ENCODE results near the gene NPTX1. TPM values are rescaled to one million over a fixed set of nuclear protein-coding genes. Genes with fewer than 3 reads are reported as not detected.

NPTX1 gene
- total RNA-seq, 2 donors from 2014 or later, result 0.56 to 0.68 TPM

DNA sequence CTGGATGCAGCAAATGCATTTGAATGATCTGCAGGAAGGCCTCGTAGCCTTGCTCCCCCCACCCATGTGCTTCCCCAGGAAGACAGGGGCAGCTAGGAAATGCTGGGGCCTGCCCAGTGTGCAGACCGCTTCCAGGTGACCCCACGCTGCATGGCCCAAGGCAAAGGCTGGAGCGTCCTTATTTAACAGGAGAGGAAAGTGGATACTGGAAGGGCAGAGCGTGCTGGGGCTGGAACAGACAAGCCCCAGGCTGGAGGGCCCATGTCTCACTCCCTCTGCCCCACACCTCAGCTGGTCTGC, 26.1 kb upstream of the NPTX1 start:
- no peak for ATAC-seq (ENCODE audit: insufficient number of reproducible peaks, low FRiP score, low read depth)
- Histone ChIP-seq H3K27me3 (replicated peaks; ENCODE audit: insufficient read depth) (no peaks in the 10 kb centered on the region), H3K4me3 (no peak overlapping the region), H3K4me1 (ENCODE audit: control insufficient read depth in 1 of 2, low read depth in 2 of 2) (peaks cover 0 to 9% of the 10 kb centered on the region in 2 donors), H3K27ac (no peak overlapping the region), H3K36me3 (no peaks in the 10 kb centered on the region), H3K9me3 (no peaks in the 10 kb centered on the region)
- TF ChIP-seq, protein P1, sequence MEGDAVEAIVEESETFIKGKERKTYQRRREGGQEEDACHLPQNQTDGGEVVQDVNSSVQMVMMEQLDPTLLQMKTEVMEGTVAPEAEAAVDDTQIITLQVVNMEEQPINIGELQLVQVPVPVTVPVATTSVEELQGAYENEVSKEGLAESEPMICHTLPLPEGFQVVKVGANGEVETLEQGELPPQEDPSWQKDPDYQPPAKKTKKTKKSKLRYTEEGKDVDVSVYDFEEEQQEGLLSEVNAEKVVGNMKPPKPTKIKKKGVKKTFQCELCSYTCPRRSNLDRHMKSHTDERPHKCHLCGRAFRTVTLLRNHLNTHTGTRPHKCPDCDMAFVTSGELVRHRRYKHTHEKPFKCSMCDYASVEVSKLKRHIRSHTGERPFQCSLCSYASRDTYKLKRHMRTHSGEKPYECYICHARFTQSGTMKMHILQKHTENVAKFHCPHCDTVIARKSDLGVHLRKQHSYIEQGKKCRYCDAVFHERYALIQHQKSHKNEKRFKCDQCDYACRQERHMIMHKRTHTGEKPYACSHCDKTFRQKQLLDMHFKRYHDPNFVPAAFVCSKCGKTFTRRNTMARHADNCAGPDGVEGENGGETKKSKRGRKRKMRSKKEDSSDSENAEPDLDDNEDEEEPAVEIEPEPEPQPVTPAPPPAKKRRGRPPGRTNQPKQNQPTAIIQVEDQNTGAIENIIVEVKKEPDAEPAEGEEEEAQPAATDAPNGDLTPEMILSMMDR (IDR thresholded peaks at IDR 0.05), result no peak
- no peak for DNase-seq (ENCODE audit: low spot score)

DNA sequence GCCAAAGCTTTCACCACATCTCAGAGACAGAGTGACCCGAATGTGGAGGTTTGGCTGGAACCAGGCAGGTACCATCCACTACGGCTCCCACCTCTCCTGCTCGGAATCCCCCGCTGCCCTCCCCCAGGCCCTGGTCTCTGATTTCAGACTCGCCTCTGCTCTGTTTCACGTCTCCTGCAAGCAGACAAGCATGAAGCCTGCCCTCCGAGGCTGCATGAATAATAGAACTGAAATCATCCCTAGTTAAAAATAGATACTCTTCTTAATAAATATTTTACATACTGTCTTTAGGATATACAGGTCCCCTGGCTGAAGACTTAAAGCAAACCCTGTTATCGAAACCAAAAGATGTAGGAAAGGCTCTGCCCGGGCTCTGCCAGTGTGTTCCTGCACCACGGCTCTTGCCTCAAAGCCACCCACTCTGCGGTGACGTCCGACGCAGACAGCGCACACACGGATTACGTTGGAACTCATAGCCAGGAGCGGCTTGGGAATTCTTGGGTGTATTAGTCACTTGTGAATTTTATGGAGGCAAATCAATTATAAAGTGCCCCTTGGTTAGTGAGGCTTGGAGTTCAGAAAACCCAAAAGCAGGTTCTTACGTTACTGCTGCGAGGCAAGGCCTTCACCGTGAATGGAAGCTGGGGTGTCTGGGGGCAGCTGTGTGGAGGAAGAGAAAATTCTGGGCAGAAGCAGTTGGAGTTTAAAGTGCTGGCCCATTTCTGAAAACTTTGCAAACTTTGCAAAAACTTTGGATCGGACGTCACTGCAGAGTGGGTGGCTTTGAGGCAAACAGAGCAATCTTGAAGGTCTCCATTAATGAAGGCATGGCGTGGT, 25.6 kb upstream of the NPTX1 start:
- no peak for ATAC-seq (ENCODE audit: insufficient number of reproducible peaks, low FRiP score, low read depth)
- DNase-seq (ENCODE audit: low spot score), result no peak

DNA sequence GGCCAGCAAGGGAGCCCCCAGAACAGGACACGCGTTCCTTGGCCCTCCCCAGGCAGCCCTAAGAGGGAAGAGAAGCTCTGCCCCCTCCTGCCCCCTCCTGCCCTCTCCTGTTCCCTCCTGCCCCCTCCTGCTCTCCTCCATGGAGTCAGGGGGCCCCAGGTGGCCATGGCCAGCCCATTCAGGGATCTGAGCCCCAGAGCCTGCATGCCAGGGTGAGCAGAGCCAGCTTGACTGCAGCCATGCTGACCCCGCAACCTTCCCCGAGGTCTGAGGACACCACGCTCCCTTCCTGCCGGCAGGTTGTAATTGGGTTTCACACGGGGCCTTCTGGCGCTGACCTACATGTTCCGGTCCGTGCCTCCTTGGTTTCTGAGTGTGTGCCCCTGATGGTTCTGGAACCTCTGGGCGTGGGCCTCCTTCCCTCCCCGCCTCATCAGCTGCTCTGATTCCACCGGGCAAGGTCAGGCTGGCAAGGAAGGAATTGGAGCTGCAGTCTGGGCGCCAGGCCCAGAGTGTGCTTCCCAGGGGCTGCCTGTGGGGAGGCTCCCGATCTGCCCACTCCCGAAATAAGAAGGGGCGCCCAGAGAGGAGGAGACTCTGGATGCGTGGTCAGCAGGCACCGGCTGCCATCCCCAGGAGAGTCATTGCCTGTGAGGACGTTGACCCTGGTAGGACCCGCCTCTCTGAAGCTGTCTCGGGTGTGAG, 23.7 kb upstream of the NPTX1 start:
- Histone ChIP-seq H3K4me1 (ENCODE audit: control insufficient read depth in 1 of 2, low read depth in 2 of 2) (peaks cover 0 to 9% of the 10 kb centered on the region in 2 donors), H3K36me3 (no peaks in the 10 kb centered on the region), H3K27ac (no peak overlapping the region), H3K9me3 (no peaks in the 10 kb centered on the region), H3K27me3 (replicated peaks; ENCODE audit: insufficient read depth) (no peaks in the 10 kb centered on the region), H3K4me3 (no peak overlapping the region)
- ATAC-seq (ENCODE audit: insufficient number of reproducible peaks, low FRiP score, low read depth) (no peak), DNase-seq (ENCODE audit: low spot score) (no peak)
- TF ChIP-seq, protein P1 (IDR thresholded peaks at IDR 0.05), result no peak

More for the DNA sequence above, 25.6 kb upstream of the NPTX1 start:
- H3K9me3 ChIP-seq, result no peaks in the 10 kb centered on the region
- no peak overlapping the region for H3K27ac ChIP-seq
- H3K36me3 ChIP-seq, result no peaks in the 10 kb centered on the region
- no peaks in the 10 kb centered on the region for H3K27me3 ChIP-seq (replicated peaks; ENCODE audit: insufficient read depth)
- TF ChIP-seq, protein P1 (IDR thresholded peaks at IDR 0.05), result no peak
- no peak overlapping the region for H3K4me3 ChIP-seq
- H3K4me1 ChIP-seq (ENCODE audit: control insufficient read depth in 1 of 2, low read depth in 2 of 2), result peaks cover 0 to 9% of the 10 kb centered on the region in 2 donors

DNA sequence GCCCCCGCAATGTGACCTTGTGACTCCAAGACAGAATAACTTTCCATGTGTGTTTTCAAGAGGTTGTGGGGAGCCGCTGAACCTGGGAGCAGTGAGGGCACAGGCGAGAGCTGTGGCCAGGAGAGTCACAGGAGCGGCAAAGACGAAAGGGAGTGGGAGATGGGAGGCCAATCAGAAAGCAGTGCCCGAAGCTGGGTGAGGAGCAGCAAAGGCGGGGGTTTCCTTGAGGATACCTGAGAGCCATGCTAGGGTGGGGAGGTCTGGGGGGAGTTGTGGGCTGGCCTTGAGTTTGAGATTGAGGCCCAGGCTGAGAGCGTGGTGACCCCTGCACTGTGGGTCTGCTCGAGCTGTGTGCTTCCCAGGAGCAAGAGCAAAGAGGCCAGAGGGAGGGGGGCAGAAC, 23.2 kb upstream of the NPTX1 start:
- ATAC-seq (ENCODE audit: insufficient number of reproducible peaks, low FRiP score, low read depth) (no peak), DNase-seq (ENCODE audit: low spot score) (no peak)
- H3K36me3 ChIP-seq, result no peaks in the 10 kb centered on the region
- H3K9me3 ChIP-seq, result no peaks in the 10 kb centered on the region
- TF ChIP-seq, protein P1 (IDR thresholded peaks at IDR 0.05), result no peak
- H3K4me1 ChIP-seq (ENCODE audit: control insufficient read depth in 1 of 2, low read depth in 2 of 2), result peaks cover 0 to 9% of the 10 kb centered on the region in 2 donors
- no peak overlapping the region for H3K4me3 ChIP-seq
- H3K27me3 ChIP-seq (replicated peaks; ENCODE audit: insufficient read depth), result no peaks in the 10 kb centered on the region
- H3K27ac ChIP-seq, result no peak overlapping the region

DNA sequence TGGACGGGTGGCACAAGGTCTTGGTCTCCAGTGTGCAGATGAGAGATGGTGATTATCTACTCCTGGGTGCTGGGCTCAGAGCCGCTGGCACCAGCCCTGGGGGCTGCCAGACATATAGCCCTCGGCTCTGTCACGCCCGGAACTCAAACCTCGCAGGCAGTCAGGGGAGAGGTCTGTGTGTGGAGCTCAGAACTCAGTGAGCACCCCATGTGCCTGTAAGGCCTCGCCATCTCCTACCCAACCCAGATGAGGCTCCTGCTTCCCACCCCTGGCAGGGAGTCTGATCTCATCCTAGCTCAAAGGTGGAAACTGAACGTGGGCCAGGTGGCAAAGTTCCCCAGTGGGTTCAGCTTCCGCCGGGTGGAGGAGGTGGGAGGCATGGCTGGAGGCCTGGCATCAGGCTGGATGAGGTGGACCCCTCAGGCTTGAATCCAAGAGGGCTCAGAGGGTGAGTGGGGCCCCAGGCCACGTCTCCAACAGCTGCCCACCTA, 22.6 kb upstream of the NPTX1 start:
- Histone ChIP-seq H3K27me3 (replicated peaks; ENCODE audit: insufficient read depth) (no peaks in the 10 kb centered on the region), H3K4me3 (no peak overlapping the region), H3K27ac (no peak overlapping the region), H3K9me3 (no peaks in the 10 kb centered on the region), H3K4me1 (ENCODE audit: control insufficient read depth in 1 of 2, low read depth in 2 of 2) (peaks cover 0 to 9% of the 10 kb centered on the region in 2 donors), H3K36me3 (no peaks in the 10 kb centered on the region)
- TF ChIP-seq, protein P1 (IDR thresholded peaks at IDR 0.05), result no peak
- no peak for DNase-seq (ENCODE audit: low spot score)
- ATAC-seq (ENCODE audit: insufficient number of reproducible peaks, low FRiP score, low read depth), result no peak

All from thoracic aorta (tissue), 2 donors.